Naive thymus-derived CD8-positive, alpha-beta T cell (primary cell): ENCODE measurements around the gene FREM2. TPM values are rescaled to one million over a fixed set of nuclear protein-coding genes. Genes with fewer than 3 reads are reported as not detected.

Source experiments
- ATAC-seq, 2 donors: fragments of 150-1000 bp; cut with Tn5 transposase in 1 of 2; sonication (Bioruptor Pico), chemical (Tn5 transposase) in 1 of 2; 1 replicate in 1 of 2; 2 replicates in 1 of 2; pipeline ENCODE4 v1.10.0; 2021; ENCODE audit warnings: mild to moderate bottlenecking in 2 of 2, moderate library complexity in 2 of 2
- POLR2A ChIA-PET: fragments of 350-600 bp; sonication (Branson Sonifier 250); formaldehyde crosslinking; loops from one replicate; lab custom pipeline; 2021; ENCODE audit warnings: antibody characterized with exemption; lab: Charles Lee
- DNase-seq, 10 donors: peaks; one replicate each; pipeline versions ENCODE4 v3.0.0 to v3.0.0-alpha.2; 2020 to 2022
- H3K27ac Mint-ChIP-seq, 10 donors: one replicate each; pipeline ENCODE4 v1.8.0; 2020 to 2022; ENCODE audit warnings: mild to moderate bottlenecking in 10 of 10, mixed read lengths in 10 of 10, moderate library complexity in 4 of 10, inconsistent platforms in 1 of 10
- H3K27me3 Mint-ChIP-seq, 5 donors: one replicate each; pipeline ENCODE4 v1.8.0; 2021 to 2022; ENCODE audit warnings: mixed read lengths in 5 of 5
- H3K36me3 Mint-ChIP-seq, 3 donors: one replicate each; pipeline ENCODE4 v1.8.0; 2020 to 2022; ENCODE audit warnings: mixed read lengths in 3 of 3, mild to moderate bottlenecking in 2 of 3, inconsistent platforms in 1 of 3
- H3K4me1 Mint-ChIP-seq, 4 donors: one replicate each; pipeline ENCODE4 v1.8.0; 2021 to 2022; ENCODE audit warnings: mixed read lengths in 4 of 4
- H3K4me3 Mint-ChIP-seq, 10 donors: one replicate each; pipeline ENCODE4 v1.8.0; 2020 to 2022; ENCODE audit warnings: mild to moderate bottlenecking in 10 of 10, mixed read lengths in 10 of 10, moderate library complexity in 6 of 10, inconsistent platforms in 1 of 10
- H3K9me3 Mint-ChIP-seq, 9 donors: one replicate each; pipeline ENCODE4 v1.8.0; 2020 to 2022; ENCODE audit warnings: mixed read lengths in 9 of 9, mild to moderate bottlenecking in 3 of 9, inconsistent platforms in 1 of 9, moderate library complexity in 1 of 9
- polyA plus RNA-seq, 3 donors: library from polyadenylated mRNA; unstranded; fragments of 300-500 nt; fragmentation: Illumina TruSeq; gene quantifications; one replicate each; pipeline ENCODE4 v1.2.3, GENCODE V29; 2021
- total RNA-seq, 8 experiments: library from RNA in 2 of 8; stranded (reverse) in 2 of 8; gene quantifications; one replicate each; pipeline ENCODE4 v1.2.3 and lab custom pipeline; 2021 to 2026

The FREM2 gene
- total and polyA plus RNA-seq, 5 experiments from 2014 or later: not detected

- Mint-ChIP-seq H3K27ac (no peak overlapping the region), H3K4me1 (no peaks in the 10 kb centered on the region), H3K9me3 (peaks cover 0 to 10% (median 4%) of the 10 kb centered on the region in 9 donors), H3K4me3 (no peak overlapping the region), H3K36me3 (no peaks in the 10 kb centered on the region), H3K27me3 (peaks cover 0 to 4% (median 0%) of the 10 kb centered on the region in 5 donors)
- POLR2A ChIA-PET: no interaction called here
- ATAC-seq (no peak), DNase-seq (no peak)
Observed at GRCh38 chr13:38781539-38781938, 94.7 kb downstream of the FREM2 start.

GRCh38 chr13:38784036-38784880 is 97.4 kb downstream of the FREM2 start:
- Mint-ChIP-seq H3K4me1 (no peaks in the 10 kb centered on the region), H3K4me3 (no peak overlapping the region), H3K27me3 (peaks cover 0 to 4% (median 0%) of the 10 kb centered on the region in 5 donors), H3K36me3 (no peaks in the 10 kb centered on the region), H3K9me3 (peaks cover 0 to 6% (median 0%) of the 10 kb centered on the region in 9 donors), H3K27ac (no peak overlapping the region)
- DNase-seq (no peak), ATAC-seq (no peak)
- POLR2A ChIA-PET: no interaction called here

GRCh38 chr13:38785042-38785441 is 98.2 kb downstream of the FREM2 start:
- ATAC-seq (no peak), DNase-seq (no peak)
- peaks cover 0 to under 1% (median 0%) of the 10 kb centered on the region in 9 donors for H3K9me3 Mint-ChIP-seq
- POLR2A ChIA-PET: no interaction called here
- no peak overlapping the region for H3K4me3 Mint-ChIP-seq
- no peaks in the 10 kb centered on the region for H3K4me1 Mint-ChIP-seq
- H3K36me3 Mint-ChIP-seq: no peaks in the 10 kb centered on the region
- H3K27ac Mint-ChIP-seq: no peak overlapping the region
- peaks cover 0 to 4% (median 0%) of the 10 kb centered on the region in 5 donors for H3K27me3 Mint-ChIP-seq

- ATAC-seq: no peak
- Mint-ChIP-seq H3K4me3 (no peak overlapping the region), H3K27ac (no peak overlapping the region), H3K36me3 (no peaks in the 10 kb centered on the region), H3K9me3 (no peaks in the 10 kb centered on the region), H3K27me3 (peaks cover 0 to 4% (median 0%) of the 10 kb centered on the region in 5 donors), H3K4me1 (no peaks in the 10 kb centered on the region)
- no peak for DNase-seq
- POLR2A ChIA-PET: no interaction called here
Observed at GRCh38 chr13:38785490-38785889, 98.6 kb downstream of the FREM2 start.

GRCh38 chr13:38787550-38787949 is 100.7 kb downstream of the FREM2 start:
- H3K9me3 Mint-ChIP-seq: no peaks in the 10 kb centered on the region

GRCh38 chr13:38796890-38797289 is 110.0 kb downstream of the FREM2 start:
- H3K27ac Mint-ChIP-seq: no peak overlapping the region
- ATAC-seq (no peak), DNase-seq (no peak)
- peaks cover 0 to 12% (median 3%) of the 10 kb centered on the region in 9 donors for H3K9me3 Mint-ChIP-seq
- H3K4me1 Mint-ChIP-seq: no peaks in the 10 kb centered on the region
- no peak overlapping the region for H3K4me3 Mint-ChIP-seq
- H3K36me3 Mint-ChIP-seq: no peaks in the 10 kb centered on the region
- H3K27me3 Mint-ChIP-seq: peaks cover 0 to 2% (median 0%) of the 10 kb centered on the region in 5 donors
- POLR2A ChIA-PET: interaction anchor here (1.2 kb wide), 1 partner anchor 73 kb away, joined by 3 read pairs; no protein-coding TSS in a partner anchor

More at GRCh38 chr13:38787550-38787949, 100.7 kb downstream of the FREM2 start:
- DNase-seq (no peak), ATAC-seq (no peak)
- H3K4me1 Mint-ChIP-seq: no peaks in the 10 kb centered on the region
- H3K36me3 Mint-ChIP-seq: no peaks in the 10 kb centered on the region
- H3K27ac Mint-ChIP-seq: no peak overlapping the region
- no peak overlapping the region for H3K4me3 Mint-ChIP-seq
- peaks cover 0 to 3% (median 0%) of the 10 kb centered on the region in 5 donors for H3K27me3 Mint-ChIP-seq
- POLR2A ChIA-PET: no interaction called here

- no peaks in the 10 kb centered on the region for H3K4me1 Mint-ChIP-seq
- POLR2A ChIA-PET: no interaction called here
- peaks cover 0 to 3% (median 0%) of the 10 kb centered on the region in 5 donors for H3K27me3 Mint-ChIP-seq
- DNase-seq: no peak
- H3K36me3 Mint-ChIP-seq: no peaks in the 10 kb centered on the region
- no peak overlapping the region for H3K27ac Mint-ChIP-seq
- H3K9me3 Mint-ChIP-seq: peaks cover 0 to 21% (median 6%) of the 10 kb centered on the region in 9 donors
- H3K4me3 Mint-ChIP-seq: no peak overlapping the region
- ATAC-seq: no peak
Observed at GRCh38 chr13:38803531-38803930, 116.7 kb downstream of the FREM2 start.

- Mint-ChIP-seq H3K36me3 (no peaks in the 10 kb centered on the region), H3K27ac (no peak overlapping the region), H3K4me3 (no peak overlapping the region), H3K9me3 (peaks cover 0 to 27% (median 6%) of the 10 kb centered on the region in 9 donors), H3K27me3 (peaks cover 0 to 3% (median 0%) of the 10 kb centered on the region in 5 donors), H3K4me1 (no peaks in the 10 kb centered on the region)
- POLR2A ChIA-PET: no interaction called here
- ATAC-seq: no peak
- DNase-seq: no peak
Observed at GRCh38 chr13:38804061-38804460, 117.2 kb downstream of the FREM2 start.

GRCh38 chr13:38804536-38804935 is 117.7 kb downstream of the FREM2 start:
- H3K36me3 Mint-ChIP-seq: no peaks in the 10 kb centered on the region
- H3K4me1 Mint-ChIP-seq: no peaks in the 10 kb centered on the region
- DNase-seq (no peak), ATAC-seq (no peak)
- peaks cover 0 to 31% (median 10%) of the 10 kb centered on the region in 9 donors for H3K9me3 Mint-ChIP-seq
- POLR2A ChIA-PET: no interaction called here
- no peak overlapping the region for H3K27ac Mint-ChIP-seq
- H3K4me3 Mint-ChIP-seq: no peak overlapping the region
- H3K27me3 Mint-ChIP-seq: peaks cover 0 to 3% (median 0%) of the 10 kb centered on the region in 5 donors

GRCh38 chr13:38814331-38814730 is 127.5 kb downstream of the FREM2 start:
- no peak for DNase-seq
- Mint-ChIP-seq H3K36me3 (peaks cover 0 to 24% (median 0%) of the 10 kb centered on the region in 3 donors), H3K4me3 (no peak overlapping the region), H3K9me3 (peaks cover 8 to 43% (median 26%) of the 10 kb centered on the region in 9 donors), H3K4me1 (no peaks in the 10 kb centered on the region), H3K27me3 (peaks cover 0 to 25% (median 4%) of the 10 kb centered on the region in 5 donors), H3K27ac (no peak overlapping the region)
- POLR2A ChIA-PET: no interaction called here
- no peak for ATAC-seq

GRCh38 chr13:38819053-38819452 is 132.2 kb downstream of the FREM2 start:
- no peak for ATAC-seq
- no peak for DNase-seq
- no peaks in the 10 kb centered on the region for H3K4me1 Mint-ChIP-seq
- H3K27me3 Mint-ChIP-seq: peaks cover 0 to 24% (median 6%) of the 10 kb centered on the region in 5 donors
- H3K27ac Mint-ChIP-seq: no peak overlapping the region
- peaks cover 0 to 5% (median 0%) of the 10 kb centered on the region in 3 donors for H3K36me3 Mint-ChIP-seq
- POLR2A ChIA-PET: no interaction called here
- peaks cover 0 to 3% (median 0%) of the 10 kb centered on the region in 9 donors for H3K9me3 Mint-ChIP-seq
- no peak overlapping the region for H3K4me3 Mint-ChIP-seq

- POLR2A ChIA-PET: no interaction called here
- Mint-ChIP-seq H3K4me3 (no peak overlapping the region), H3K27ac (no peak overlapping the region), H3K9me3 (peaks cover 0 to 3% (median 0%) of the 10 kb centered on the region in 9 donors), H3K36me3 (peaks cover 0 to 5% (median 0%) of the 10 kb centered on the region in 3 donors), H3K4me1 (no peaks in the 10 kb centered on the region), H3K27me3 (peaks cover 0 to 19% (median 6%) of the 10 kb centered on the region in 5 donors)
- ATAC-seq (no peak), DNase-seq (no peak)
Observed at GRCh38 chr13:38819596-38819995, 132.7 kb downstream of the FREM2 start.
